HCT116 (cell line): ENCODE data around the gene COMMD10. TPM values are rescaled to one million over a fixed set of nuclear protein-coding genes. Genes with fewer than 3 reads are reported as not detected.

Experiments
- ATAC-seq: fragments of 200-7000 bp; cut with Tn5 transposase; 2 replicates; pipeline ENCODE4 v1.9.1; 2020; ENCODE audit warnings: mild to moderate bottlenecking, moderate library complexity
- BruUV-seq: library from RNA; stranded (reverse); fragments of 400-500 nt; replicated peaks from 2 replicates; lab custom pipeline; 2021; lab: Mats Ljungman, UMichigan
- CTCF ChIA-PET: fragments of 300-600 bp; sonication (Branson Sonifier 250); formaldehyde crosslinking; loops from one replicate; lab custom pipeline; 2021; ENCODE audit warnings: antibody characterized with exemption; lab: Charles Lee
- POLR2A ChIA-PET: fragments of 300-600, 350-600 bp; sonication (Branson Sonifier 250); formaldehyde crosslinking; loops from one replicate; lab custom pipeline; 2021; ENCODE audit warnings: antibody characterized with exemption; lab: Charles Lee
- RAD21 ChIA-PET, 2 experiments: fragments of 300-600 bp; sonication (Branson Sonifier 250); formaldehyde crosslinking; loops; one replicate each; lab custom pipeline; 2023; ENCODE audit warnings: low total read pairs in 2 of 2; ENCODE audit not compliant: uncharacterized antibody in 2 of 2, unreplicated experiment in 2 of 2, low non-redundant PET in 1 of 2; lab: Charles Lee
- DNase-seq: peaks from one replicate; pipeline ENCODE4 v3.0.0-alpha.2; 2010; ENCODE audit warnings: low read depth, low spot score
- H2AFZ ChIP-seq: fragments of 200-600 bp; shearing (Covaris generic), sonication (generic); 2 replicates; pipeline ENCODE4 v1.6.1; 2017; ENCODE audit warnings: low read depth, mixed run types, mixed read lengths, antibody characterized with exemption, low read length; ENCODE audit not compliant: poor library complexity, severe bottlenecking
- H3K27ac ChIP-seq: 2 replicates; pipeline ENCODE4 v1.5.1; 2012; ENCODE audit warnings: low read depth, low read length
- H3K27me3 ChIP-seq: fragments of 200-600 bp; sonication (generic); 2 replicates; pipeline ENCODE4 v1.6.1; 2016; ENCODE audit warnings: mixed run types, low read length, mixed read lengths; ENCODE audit not compliant: insufficient read depth
- H3K36me3 ChIP-seq, 2 experiments: fragments of 200-500 bp in 1 of 2; fragments of 200-600 bp in 1 of 2; sonication (Bioruptor generic) in 1 of 2; sonication (generic) in 1 of 2; 2 replicates each; pipeline versions ENCODE4 v1.5.1 to v1.6.1; 2014 to 2016; ENCODE audit warnings: low read length in 2 of 2, inconsistent platforms in 1 of 2, mixed read lengths in 1 of 2, mixed run types in 1 of 2; ENCODE audit not compliant: insufficient read depth in 2 of 2, control insufficient read depth in 1 of 2
- H3K4me1 ChIP-seq, 2 experiments: fragments of 200-600 bp in 1 of 2; sonication (generic) in 1 of 2; 2 replicates each; pipeline versions ENCODE4 v1.5.1 to v1.6.1; 2012 to 2017; ENCODE audit warnings: low read length in 2 of 2, inconsistent platforms in 1 of 2, mild to moderate bottlenecking in 1 of 2, mixed read lengths in 1 of 2, mixed run types in 1 of 2, moderate library complexity in 1 of 2; ENCODE audit not compliant: insufficient read depth in 2 of 2, control insufficient read depth in 1 of 2
- H3K4me2 ChIP-seq: fragments of 200-600 bp; sonication (generic); 2 replicates; pipeline ENCODE4 v1.6.1; 2017; ENCODE audit warnings: mixed run types, low read length, mixed read lengths
- H3K4me3 ChIP-seq, 2 experiments: fragments of 200-600 bp in 1 of 2; sonication (generic) in 1 of 2; replicated peaks in 1 of 2; 2 replicates each; pipeline ENCODE4 v1.5.1; 2011 to 2016; ENCODE audit warnings: low read length in 2 of 2, control low read depth in 1 of 2, low read depth in 1 of 2, mild to moderate bottlenecking in 1 of 2, mixed read lengths in 1 of 2, mixed run types in 1 of 2
- H3K79me2 ChIP-seq: fragments of 200-600 bp; sonication (generic); 2 replicates; pipeline ENCODE4 v1.6.1; 2017; ENCODE audit warnings: mild to moderate bottlenecking, mixed run types, low read length, moderate library complexity, mixed read lengths; ENCODE audit not compliant: insufficient read depth
- H3K9ac ChIP-seq: fragments of 200-600 bp; sonication (generic); 2 replicates; pipeline ENCODE4 v1.6.1; 2016; ENCODE audit warnings: low read length, mixed read lengths
- H3K9me2 ChIP-seq: fragments of 200-600 bp; sonication (generic), shearing (Covaris generic); 2 replicates; pipeline ENCODE4 v1.6.1; 2017; ENCODE audit warnings: mixed run types, mild to moderate bottlenecking, moderate library complexity; ENCODE audit not compliant: insufficient read depth
- H3K9me3 ChIP-seq, 2 experiments: fragments of 200-500 bp in 1 of 2; fragments of 200-600 bp in 1 of 2; sonication (Bioruptor generic) in 1 of 2; sonication (generic) in 1 of 2; 2 replicates each; pipeline ENCODE4 v1.6.1; 2014 to 2017; ENCODE audit warnings: low read length in 2 of 2, mixed read lengths in 2 of 2, inconsistent platforms in 1 of 2, low read depth in 1 of 2, mild to moderate bottlenecking in 1 of 2, mixed run types in 1 of 2, moderate library complexity in 1 of 2; ENCODE audit not compliant: control insufficient read depth in 1 of 2, insufficient read depth in 1 of 2
- H4K20me1 ChIP-seq: fragments of 200-600 bp; sonication (generic), shearing (Covaris generic); 2 replicates; pipeline ENCODE4 v1.6.1; 2017; ENCODE audit warnings: mixed run types, mild to moderate bottlenecking, moderate library complexity; ENCODE audit not compliant: insufficient read depth
- CBX3 ChIP-seq: IDR thresholded peaks from 2 replicates; pipeline ENCODE4 v1.6.1; 2012; ENCODE audit warnings: low read depth
- EGR1 ChIP-seq: IDR thresholded peaks from 2 replicates; pipeline ENCODE4 v1.6.1; 2012; ENCODE audit warnings: low read depth
- ELF1 ChIP-seq: IDR thresholded peaks from 2 replicates; pipeline ENCODE4 v1.6.1; 2012; ENCODE audit warnings: low read depth, borderline replicate concordance
- EZH2 ChIP-seq: fragments of 200-600 bp; sonication (generic); IDR thresholded peaks from 2 replicates; pipeline ENCODE4 v1.6.1; 2017; ENCODE audit warnings: antibody characterized with exemption, mixed run types
- EZH2phosphoT487 ChIP-seq: fragments of 200-600 bp; IDR thresholded peaks from 2 replicates; pipeline ENCODE4 v1.6.1; 2018; ENCODE audit warnings: antibody characterized with exemption, borderline replicate concordance
- FOSL1 ChIP-seq: IDR thresholded peaks from 2 replicates; pipeline ENCODE4 v1.6.1; 2012; ENCODE audit warnings: low read depth
- POLR2A ChIP-seq: IDR thresholded peaks from 2 replicates; pipeline ENCODE4 v1.7.0; 2011; ENCODE audit warnings: borderline replicate concordance; ENCODE audit not compliant: insufficient read depth, insufficient read length; ENCODE audit errors: extremely low read depth
- POLR2AphosphoS5 ChIP-seq: IDR thresholded peaks from 2 replicates; pipeline ENCODE4 v1.6.1; 2011; ENCODE audit warnings: mild to moderate bottlenecking, low read depth, low read length, moderate library complexity
- RAD21 ChIP-seq: IDR thresholded peaks from 2 replicates; pipeline ENCODE4 v1.6.1; 2012; ENCODE audit warnings: low read depth, mild to moderate bottlenecking
- SP1 ChIP-seq: IDR thresholded peaks from 2 replicates; pipeline ENCODE4 v1.6.1; 2012; ENCODE audit warnings: low read depth
- TCF7L2 ChIP-seq: IDR thresholded peaks from 2 replicates; pipeline ENCODE4 v1.7.0; 2011; ENCODE audit warnings: borderline replicate concordance, inconsistent platforms; ENCODE audit not compliant: insufficient read depth, insufficient read length; ENCODE audit errors: extremely low read depth
- YY1 ChIP-seq: IDR thresholded peaks from 2 replicates; pipeline ENCODE4 v1.6.1; 2011; ENCODE audit warnings: low read length, low read depth, moderate library complexity, mild to moderate bottlenecking; ENCODE audit not compliant: insufficient replicate concordance; ENCODE audit errors: extremely low read depth
- ZNF274 ChIP-seq: fragments of 200-500 bp; sonication (Bioruptor generic); IDR thresholded peaks from 2 replicates; pipeline ENCODE4 v1.6.1; 2014; ENCODE audit warnings: mild to moderate bottlenecking, low read depth, low read length, inconsistent platforms
- intact Hi-C: fragments of 100-400 bp; cut with micrococcal nuclease; formaldehyde crosslinking; loops from 2 replicates; pipeline ENCODE4 v1.10.0; 2022
- total RNA-seq: library from RNA; stranded (reverse); gene quantifications from one replicate; pipeline ENCODE4 v1.2.1, GENCODE V29; 2021; ENCODE audit not compliant: unreplicated experiment
- TF ChIP-seq, protein P1 (sequence below): IDR thresholded peaks from 2 replicates; pipeline ENCODE4 v1.6.1; 2012
- TF ChIP-seq, protein P2 (sequence below): IDR thresholded peaks from 2 replicates; pipeline ENCODE4 v1.6.1; 2012
- TF ChIP-seq, protein P3 (sequence below): IDR thresholded peaks from 2 replicates; pipeline ENCODE4 v1.6.1; 2012; ENCODE audit warnings: low read depth

The COMMD10 gene
- total RNA-seq, 1 experiment from 2014 or later: 35.3 TPM

DNA sequence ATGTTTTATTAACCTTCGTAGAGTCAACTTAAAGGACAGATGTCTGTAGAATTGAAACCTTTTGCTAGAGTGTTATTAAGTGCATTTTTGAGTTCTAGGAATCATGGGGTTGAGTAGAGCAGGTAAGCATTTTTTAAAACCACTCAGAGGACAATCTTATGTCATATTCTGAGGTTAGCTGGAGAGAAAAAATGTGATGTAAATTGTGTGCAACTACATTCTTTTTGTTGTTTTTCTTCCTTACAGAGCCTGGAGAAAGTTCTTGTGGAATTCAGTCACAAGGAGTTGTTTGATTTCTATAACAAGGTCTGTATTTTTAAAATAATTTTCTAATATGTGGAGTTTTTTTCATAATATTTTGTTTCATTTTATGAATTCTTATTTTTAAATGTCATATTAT is 206.4 kb downstream of the COMMD10 start:
- H3K4me2 ChIP-seq: no peak overlapping the region
- ChIA-PET CTCF (no interaction called here), POLR2A (no interaction called here), RAD21 (no interaction called here)
- no peak overlapping the region for H3K9ac ChIP-seq
- no TSS peak for BruUV-seq
- no peak overlapping the region for H2AFZ ChIP-seq
- H3K9me2 ChIP-seq: no peaks in the 10 kb centered on the region
- H3K27me3 ChIP-seq: no peaks in the 10 kb centered on the region
- no peak for ATAC-seq
- H3K4me3 ChIP-seq: no peak overlapping the region
- no peak for DNase-seq
- H3K9me3 ChIP-seq: 0 out of 4 replicates have a peak, but pooled peaks cover 0 to 3% of the 10 kb centered on the region in 2 experiments
- no peaks in the 10 kb centered on the region for H3K4me1 ChIP-seq
- no peak overlapping the region for H3K27ac ChIP-seq
- TF ChIP-seq EZH2phosphoT487 (no peak), RAD21 (no peak)
- no peaks in the 10 kb centered on the region for H3K36me3 ChIP-seq
- H4K20me1 ChIP-seq: no peaks in the 10 kb centered on the region
- intact Hi-C loops: no loop called here
- no peaks in the 10 kb centered on the region for H3K79me2 ChIP-seq

DNA sequence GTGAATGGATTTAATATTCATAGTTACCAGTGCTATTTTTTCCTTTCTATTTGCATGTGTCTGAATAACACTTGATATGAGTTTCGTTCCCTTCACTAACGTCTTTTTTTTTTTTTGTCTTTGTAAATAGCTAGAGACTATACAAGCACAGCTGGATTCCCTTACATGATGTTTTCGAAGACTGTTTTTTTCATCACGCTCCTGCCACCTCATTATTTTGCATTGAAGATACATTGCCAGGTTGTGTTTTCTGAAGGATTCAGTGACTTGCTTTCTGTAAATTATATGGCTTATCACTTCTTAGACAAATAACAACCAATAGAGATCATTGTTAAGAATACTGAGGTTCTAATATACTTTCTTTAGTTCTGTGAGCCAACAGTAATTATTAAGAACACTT is 207.5 kb downstream of the COMMD10 start:
- 0 out of 4 replicates have a peak, but pooled peaks cover 0 to 3% of the 10 kb centered on the region in 2 experiments for H3K9me3 ChIP-seq
- no peaks in the 10 kb centered on the region for H3K79me2 ChIP-seq
- H3K4me1 ChIP-seq: no peaks in the 10 kb centered on the region
- H3K4me2 ChIP-seq: no peak overlapping the region
- ChIA-PET POLR2A (no interaction called here), RAD21 (no interaction called here), CTCF (no interaction called here)
- no TSS peak for BruUV-seq
- no peaks in the 10 kb centered on the region for H3K27me3 ChIP-seq
- no peak overlapping the region for H3K27ac ChIP-seq
- ATAC-seq: no peak
- no peak overlapping the region for H3K9ac ChIP-seq
- intact Hi-C loops: no loop called here
- H3K4me3 ChIP-seq: no peak overlapping the region
- no peaks in the 10 kb centered on the region for H3K9me2 ChIP-seq
- H2AFZ ChIP-seq: no peak overlapping the region
- no peak for DNase-seq
- no peaks in the 10 kb centered on the region for H4K20me1 ChIP-seq
- H3K36me3 ChIP-seq: no peaks in the 10 kb centered on the region
- TF ChIP-seq EZH2phosphoT487 (no peak), FOSL1 (no peak), EZH2 (no peak), ZNF274 (no peak), POLR2A (no peak), YY1 (no peak), ELF1 (no peak), SP1 (no peak), CBX3 (no peak), RAD21 (no peak), EGR1 (no peak), POLR2AphosphoS5 (no peak), TCF7L2 (no peak)
- TF ChIP-seq, protein P1, sequence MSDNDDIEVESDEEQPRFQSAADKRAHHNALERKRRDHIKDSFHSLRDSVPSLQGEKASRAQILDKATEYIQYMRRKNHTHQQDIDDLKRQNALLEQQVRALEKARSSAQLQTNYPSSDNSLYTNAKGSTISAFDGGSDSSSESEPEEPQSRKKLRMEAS: no peak
- TF ChIP-seq, protein P2, sequence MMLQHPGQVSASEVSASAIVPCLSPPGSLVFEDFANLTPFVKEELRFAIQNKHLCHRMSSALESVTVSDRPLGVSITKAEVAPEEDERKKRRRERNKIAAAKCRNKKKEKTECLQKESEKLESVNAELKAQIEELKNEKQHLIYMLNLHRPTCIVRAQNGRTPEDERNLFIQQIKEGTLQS: no peak
- TF ChIP-seq, protein P3, sequence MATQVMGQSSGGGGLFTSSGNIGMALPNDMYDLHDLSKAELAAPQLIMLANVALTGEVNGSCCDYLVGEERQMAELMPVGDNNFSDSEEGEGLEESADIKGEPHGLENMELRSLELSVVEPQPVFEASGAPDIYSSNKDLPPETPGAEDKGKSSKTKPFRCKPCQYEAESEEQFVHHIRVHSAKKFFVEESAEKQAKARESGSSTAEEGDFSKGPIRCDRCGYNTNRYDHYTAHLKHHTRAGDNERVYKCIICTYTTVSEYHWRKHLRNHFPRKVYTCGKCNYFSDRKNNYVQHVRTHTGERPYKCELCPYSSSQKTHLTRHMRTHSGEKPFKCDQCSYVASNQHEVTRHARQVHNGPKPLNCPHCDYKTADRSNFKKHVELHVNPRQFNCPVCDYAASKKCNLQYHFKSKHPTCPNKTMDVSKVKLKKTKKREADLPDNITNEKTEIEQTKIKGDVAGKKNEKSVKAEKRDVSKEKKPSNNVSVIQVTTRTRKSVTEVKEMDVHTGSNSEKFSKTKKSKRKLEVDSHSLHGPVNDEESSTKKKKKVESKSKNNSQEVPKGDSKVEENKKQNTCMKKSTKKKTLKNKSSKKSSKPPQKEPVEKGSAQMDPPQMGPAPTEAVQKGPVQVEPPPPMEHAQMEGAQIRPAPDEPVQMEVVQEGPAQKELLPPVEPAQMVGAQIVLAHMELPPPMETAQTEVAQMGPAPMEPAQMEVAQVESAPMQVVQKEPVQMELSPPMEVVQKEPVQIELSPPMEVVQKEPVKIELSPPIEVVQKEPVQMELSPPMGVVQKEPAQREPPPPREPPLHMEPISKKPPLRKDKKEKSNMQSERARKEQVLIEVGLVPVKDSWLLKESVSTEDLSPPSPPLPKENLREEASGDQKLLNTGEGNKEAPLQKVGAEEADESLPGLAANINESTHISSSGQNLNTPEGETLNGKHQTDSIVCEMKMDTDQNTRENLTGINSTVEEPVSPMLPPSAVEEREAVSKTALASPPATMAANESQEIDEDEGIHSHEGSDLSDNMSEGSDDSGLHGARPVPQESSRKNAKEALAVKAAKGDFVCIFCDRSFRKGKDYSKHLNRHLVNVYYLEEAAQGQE: no peak
